Measurements from ENCODE around the gene APLP1.
"Not testable (repeated sequence)": the region's sequence is repeated elsewhere in the genome, so short reads cannot be mapped to it uniquely, and the experiment has no call there.

- TF ChIP-seq, protein P1, sequence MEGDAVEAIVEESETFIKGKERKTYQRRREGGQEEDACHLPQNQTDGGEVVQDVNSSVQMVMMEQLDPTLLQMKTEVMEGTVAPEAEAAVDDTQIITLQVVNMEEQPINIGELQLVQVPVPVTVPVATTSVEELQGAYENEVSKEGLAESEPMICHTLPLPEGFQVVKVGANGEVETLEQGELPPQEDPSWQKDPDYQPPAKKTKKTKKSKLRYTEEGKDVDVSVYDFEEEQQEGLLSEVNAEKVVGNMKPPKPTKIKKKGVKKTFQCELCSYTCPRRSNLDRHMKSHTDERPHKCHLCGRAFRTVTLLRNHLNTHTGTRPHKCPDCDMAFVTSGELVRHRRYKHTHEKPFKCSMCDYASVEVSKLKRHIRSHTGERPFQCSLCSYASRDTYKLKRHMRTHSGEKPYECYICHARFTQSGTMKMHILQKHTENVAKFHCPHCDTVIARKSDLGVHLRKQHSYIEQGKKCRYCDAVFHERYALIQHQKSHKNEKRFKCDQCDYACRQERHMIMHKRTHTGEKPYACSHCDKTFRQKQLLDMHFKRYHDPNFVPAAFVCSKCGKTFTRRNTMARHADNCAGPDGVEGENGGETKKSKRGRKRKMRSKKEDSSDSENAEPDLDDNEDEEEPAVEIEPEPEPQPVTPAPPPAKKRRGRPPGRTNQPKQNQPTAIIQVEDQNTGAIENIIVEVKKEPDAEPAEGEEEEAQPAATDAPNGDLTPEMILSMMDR (IDR thresholded peaks at IDR 0.05): not testable (repeated sequence)
- TF ChIP-seq POLR2A, EP300 (IDR thresholded peaks at IDR 0.05): not testable (repeated sequence)
These were observed 32.3 kb upstream of the APLP1 start for GRCh38 chr19:35836096-35836495.

All from sigmoid colon (tissue), 4 donors.